Neural cell (in vitro differentiated cells): ENCODE measurements around the gene PPP2R2D. TPM values are rescaled to one million over a fixed set of nuclear protein-coding genes. Genes with fewer than 3 reads are reported as not detected.

Experiments used
- H2AFZ ChIP-seq: fragments of 200-600, 300-800 bp; sonication (generic), shearing (Covaris generic); 2 replicates; pipeline ENCODE4 v1.6.0; 2014; ENCODE audit warnings: low read depth, mild to moderate bottlenecking, antibody characterized with exemption, low read length, moderate library complexity
- H3F3A ChIP-seq: fragments of 200-600 bp; shearing (Covaris generic); 2 replicates; pipeline ENCODE4 v1.6.1; 2016; ENCODE audit warnings: mild to moderate bottlenecking, moderate library complexity, mixed read lengths, antibody characterized with exemption, low read length; ENCODE audit not compliant: insufficient read depth, poor library complexity, severe bottlenecking
- H3K27ac ChIP-seq: fragments of 200-600, 300-800 bp; sonication (generic), shearing (Covaris generic); 2 replicates; pipeline ENCODE4 v1.5.1; 2014; ENCODE audit warnings: mild to moderate bottlenecking, low read length, moderate library complexity
- H3K27me3 ChIP-seq: fragments of 300-800, 200-600 bp; sonication (generic), shearing (Covaris generic); 2 replicates; pipeline ENCODE4 v1.6.0; 2014; ENCODE audit warnings: mild to moderate bottlenecking, low read depth, low read length, moderate library complexity; ENCODE audit not compliant: insufficient read depth
- H3K36me3 ChIP-seq: fragments of 300-800, 200-600 bp; sonication (generic), shearing (Covaris generic); 2 replicates; pipeline ENCODE4 v1.5.1; 2014; ENCODE audit warnings: mild to moderate bottlenecking, antibody characterized with exemption, low read length, moderate library complexity; ENCODE audit not compliant: insufficient read depth
- H3K4me2 ChIP-seq: fragments of 300-800, 200-600 bp; sonication (generic), shearing (Covaris generic); 2 replicates; pipeline ENCODE4 v1.6.0; 2014; ENCODE audit warnings: mild to moderate bottlenecking, low read length
- H3K4me3 ChIP-seq: fragments of 300-800, 200-600 bp; sonication (generic), shearing (Covaris generic); 2 replicates; pipeline ENCODE4 v1.5.1; 2014; ENCODE audit warnings: mild to moderate bottlenecking, low read length, moderate library complexity
- H3K79me2 ChIP-seq: fragments of 200-600 bp; shearing (Covaris generic); replicated peaks from 2 replicates; pipeline ENCODE4 v1.6.0; 2014; ENCODE audit warnings: mild to moderate bottlenecking, low read length, moderate library complexity; ENCODE audit not compliant: insufficient read depth
- H3K9ac ChIP-seq: fragments of 300-800, 200-600 bp; sonication (generic), shearing (Covaris generic); 2 replicates; pipeline ENCODE4 v1.6.1; 2016; ENCODE audit warnings: mild to moderate bottlenecking, low read length, mixed read lengths
- H3K9me2 ChIP-seq: fragments of 200-600 bp; shearing (Covaris generic); 2 replicates; pipeline ENCODE4 v1.6.1; 2016; ENCODE audit warnings: mild to moderate bottlenecking, low read length, mixed read lengths; ENCODE audit not compliant: insufficient read depth
- H3K9me3 ChIP-seq: fragments of 200-600, 300-800 bp; sonication (generic), shearing (Covaris generic); 2 replicates; pipeline ENCODE4 v1.6.1; 2016; ENCODE audit warnings: mild to moderate bottlenecking, mixed run types, low read length, moderate library complexity, mixed read lengths
- H4K20me1 ChIP-seq: fragments of 200-600 bp; shearing (Covaris generic); 2 replicates; pipeline ENCODE4 v1.6.1; 2016; ENCODE audit warnings: mild to moderate bottlenecking, mixed run types; ENCODE audit not compliant: insufficient read depth
- CTCF ChIP-seq: fragments of 450-650 bp; IDR thresholded peaks from 2 replicates; pipeline ENCODE4 v1.5.1; 2014; ENCODE audit warnings: antibody characterized with exemption, mild to moderate bottlenecking, moderate library complexity; ENCODE audit not compliant: poor library complexity, severe bottlenecking
- EP300 ChIP-seq: fragments of 450-650 bp; conservative IDR thresholded peaks from 2 replicates; pipeline ENCODE4 v1.6.1; 2014; ENCODE audit warnings: antibody characterized with exemption, mild to moderate bottlenecking, moderate library complexity; ENCODE audit not compliant: poor library complexity, severe bottlenecking
- EZH2 ChIP-seq: fragments of 200-600, 300-800 bp; shearing (Covaris generic), sonication (generic); IDR thresholded peaks from 2 replicates; pipeline ENCODE4 v1.6.1; 2014; ENCODE audit warnings: antibody characterized with exemption, low read length, borderline replicate concordance, mild to moderate bottlenecking; ENCODE audit not compliant: insufficient read depth, poor library complexity, severe bottlenecking
- MXI1 ChIP-seq: fragments of 450-650 bp; conservative IDR thresholded peaks from 2 replicates; pipeline ENCODE4 v1.6.1; 2014; ENCODE audit warnings: antibody characterized with exemption, mild to moderate bottlenecking; ENCODE audit not compliant: poor library complexity, severe bottlenecking
- POLR2AphosphoS5 ChIP-seq: IDR thresholded peaks from 2 replicates; pipeline ENCODE4 v1.6.1; 2012
- RAD21 ChIP-seq: fragments of 450-650 bp; conservative IDR thresholded peaks from 2 replicates; pipeline ENCODE4 v1.6.1; 2014; ENCODE audit warnings: antibody characterized with exemption, mild to moderate bottlenecking, moderate library complexity
- REST ChIP-seq: IDR thresholded peaks from 2 replicates; pipeline ENCODE4 v1.6.1; 2012; ENCODE audit warnings: borderline replicate concordance
- SMC3 ChIP-seq: fragments of 450-650 bp; conservative IDR thresholded peaks from 2 replicates; pipeline ENCODE4 v1.6.1; 2014; ENCODE audit warnings: antibody characterized with exemption, mild to moderate bottlenecking, moderate library complexity; ENCODE audit not compliant: poor library complexity
- TAF1 ChIP-seq: IDR thresholded peaks from 2 replicates; pipeline ENCODE4 v1.6.1; 2012; ENCODE audit warnings: low read depth
- polyA plus RNA-seq: library from polyadenylated mRNA; depleted of rRNA; stranded (reverse); fragments of >200 nt; gene quantifications from 2 replicates; pipeline ENCODE4 v1.2.3, GENCODE V29; 2014

PPP2R2D gene
- polyA plus RNA-seq, 1 donor from 2014 or later, result 71.7 TPM

GRCh38 chr10:131925011-131925649 lies 24.3 kb downstream of the PPP2R2D start:
- Histone ChIP-seq H3K79me2 (peaks cover 64% of the 10 kb centered on the region), H3K4me2 (no peak overlapping the region)

GRCh38 chr10:131925716-131926115 lies 24.9 kb downstream of the PPP2R2D start:
- Histone ChIP-seq H2AFZ (no peak overlapping the region), H3F3A (no peaks in the 10 kb centered on the region), H3K79me2 (peaks cover 70% of the 10 kb centered on the region), H3K27me3 (no peaks in the 10 kb centered on the region), H3K9me3 (peaks cover 5% of the 10 kb centered on the region), H4K20me1 (no peaks in the 10 kb centered on the region), H3K4me2 (no peak overlapping the region), H3K9ac (no peak overlapping the region), H3K4me3 (no peak overlapping the region), H3K36me3 (no peaks in the 10 kb centered on the region), H3K9me2 (no peaks in the 10 kb centered on the region), H3K27ac (no peak overlapping the region)
- TF ChIP-seq CTCF (no peak), RAD21 (no peak), MXI1 (no peak), TAF1 (no peak), REST (no peak), EZH2 (no peak)

More at GRCh38 chr10:131925011-131925649, 24.3 kb downstream of the PPP2R2D start:
- Histone ChIP-seq H3K4me3 (no peak overlapping the region), H3F3A (no peaks in the 10 kb centered on the region), H2AFZ (no peak overlapping the region), H3K9me3 (peaks cover 5% of the 10 kb centered on the region), H3K27ac (no peak overlapping the region), H3K36me3 (no peaks in the 10 kb centered on the region), H3K9me2 (no peaks in the 10 kb centered on the region), H4K20me1 (no peaks in the 10 kb centered on the region), H3K9ac (no peak overlapping the region), H3K27me3 (no peaks in the 10 kb centered on the region)
- TF ChIP-seq SMC3 (no peak), RAD21 (no peak), EP300 (no peak), POLR2AphosphoS5 (no peak), TAF1 (no peak), REST (no peak), EZH2 (no peak), CTCF (no peak)
